Astrocyte (in vitro differentiated cells and primary cell): ENCODE results near the gene ANKRD63.

Experiments used
- CTCF ChIP-seq: IDR thresholded peaks from 2 replicates; pipeline ENCODE4 v1.5.1; 2011; ENCODE audit warnings: low read depth, mild to moderate bottlenecking, inconsistent platforms, low read length, moderate library complexity; ENCODE audit not compliant: insufficient read depth
- EZH2 ChIP-seq: IDR thresholded peaks from 2 replicates; pipeline ENCODE4 v1.6.1; 2012; ENCODE audit warnings: mild to moderate bottlenecking, low read length, inconsistent platforms; ENCODE audit not compliant: insufficient read depth

DNA sequence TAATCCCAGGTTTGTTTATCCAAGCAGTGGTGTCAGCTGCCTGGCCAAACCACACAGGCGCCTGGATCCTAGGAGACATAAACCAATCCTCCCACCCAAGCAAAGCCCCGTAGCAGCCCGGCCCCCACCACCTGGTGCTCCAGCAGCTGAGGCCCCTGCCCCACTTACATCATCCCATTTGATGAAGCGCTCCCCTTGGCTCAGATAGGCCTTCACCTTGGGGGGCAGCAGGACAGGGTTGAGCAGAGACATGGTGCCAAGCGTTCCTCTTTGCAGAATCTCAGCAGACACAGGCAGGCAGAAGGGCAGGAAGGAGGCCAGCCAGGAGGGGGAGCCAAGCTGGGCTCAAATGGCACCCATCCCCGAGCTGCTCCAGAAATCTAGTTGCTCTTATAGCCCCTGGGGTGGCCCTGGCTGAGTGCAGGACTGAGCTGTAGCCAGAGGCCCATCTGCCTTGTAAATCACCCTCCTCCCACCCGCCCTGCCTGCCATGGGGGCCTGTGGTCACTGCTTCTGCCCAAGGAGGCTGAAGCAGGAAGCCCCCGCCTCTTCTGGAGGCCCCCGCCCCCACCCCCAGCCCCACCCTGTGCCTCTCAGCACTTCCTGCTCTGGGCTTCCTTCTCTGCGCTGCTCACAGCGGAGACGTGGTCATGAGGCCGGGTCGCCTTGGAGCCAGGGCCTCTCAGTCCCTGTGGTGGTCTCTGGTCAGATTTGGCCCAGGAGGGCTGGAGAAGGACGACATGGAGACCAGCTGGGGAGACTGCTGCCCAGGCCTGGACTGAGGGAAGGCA is 24.8 kb upstream of the ANKRD63 start, which contains the start of gene PLCB2:
- TF ChIP-seq CTCF, result peak; percentile 10
- TF ChIP-seq EZH2, result no peak
